ENCODE results near the gene UNC5B.
"Not testable (repeated sequence)": the region's sequence is repeated elsewhere in the genome, so short reads cannot be mapped to it uniquely, and the experiment has no call there.

DNA sequence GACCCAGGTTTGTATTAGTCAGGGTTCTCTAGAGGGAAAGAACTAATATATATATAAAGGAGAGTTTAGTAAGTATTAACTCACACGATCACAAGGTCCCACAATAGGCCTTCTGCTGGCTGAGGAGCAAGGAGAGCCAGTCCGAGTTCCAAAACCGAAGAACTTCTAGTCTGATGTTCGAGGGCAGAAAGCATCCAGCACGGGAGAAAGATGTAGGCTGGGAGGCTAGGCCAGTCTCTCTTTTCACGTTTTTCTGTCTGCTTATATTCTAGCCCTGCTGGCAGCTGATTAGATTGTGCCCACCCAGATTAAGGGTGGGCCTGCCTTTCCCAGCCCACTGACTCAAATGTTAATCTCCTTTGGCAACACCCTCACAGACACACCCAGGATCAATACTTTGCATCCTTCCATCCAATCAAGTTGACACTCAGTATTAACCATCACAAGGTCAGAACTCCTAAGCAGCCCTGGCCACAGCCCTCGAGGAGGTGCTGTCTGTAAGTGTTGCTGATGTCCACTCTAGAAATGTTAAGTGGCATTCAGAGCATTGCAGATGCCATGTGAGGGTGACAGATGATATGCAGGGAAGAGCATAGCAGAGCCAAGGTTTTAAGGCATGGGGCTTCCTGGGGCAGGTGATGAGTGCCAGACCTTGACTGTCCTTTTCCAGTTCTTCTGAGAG is 7.0 kb downstream of the UNC5B start:
- TF ChIP-seq, protein P1, sequence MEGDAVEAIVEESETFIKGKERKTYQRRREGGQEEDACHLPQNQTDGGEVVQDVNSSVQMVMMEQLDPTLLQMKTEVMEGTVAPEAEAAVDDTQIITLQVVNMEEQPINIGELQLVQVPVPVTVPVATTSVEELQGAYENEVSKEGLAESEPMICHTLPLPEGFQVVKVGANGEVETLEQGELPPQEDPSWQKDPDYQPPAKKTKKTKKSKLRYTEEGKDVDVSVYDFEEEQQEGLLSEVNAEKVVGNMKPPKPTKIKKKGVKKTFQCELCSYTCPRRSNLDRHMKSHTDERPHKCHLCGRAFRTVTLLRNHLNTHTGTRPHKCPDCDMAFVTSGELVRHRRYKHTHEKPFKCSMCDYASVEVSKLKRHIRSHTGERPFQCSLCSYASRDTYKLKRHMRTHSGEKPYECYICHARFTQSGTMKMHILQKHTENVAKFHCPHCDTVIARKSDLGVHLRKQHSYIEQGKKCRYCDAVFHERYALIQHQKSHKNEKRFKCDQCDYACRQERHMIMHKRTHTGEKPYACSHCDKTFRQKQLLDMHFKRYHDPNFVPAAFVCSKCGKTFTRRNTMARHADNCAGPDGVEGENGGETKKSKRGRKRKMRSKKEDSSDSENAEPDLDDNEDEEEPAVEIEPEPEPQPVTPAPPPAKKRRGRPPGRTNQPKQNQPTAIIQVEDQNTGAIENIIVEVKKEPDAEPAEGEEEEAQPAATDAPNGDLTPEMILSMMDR (IDR thresholded peaks at IDR 0.05) = not testable (repeated sequence)
- not testable (repeated sequence) for TF ChIP-seq POLR2AphosphoS5, POLR2A (IDR thresholded peaks at IDR 0.05)

All from sigmoid colon (tissue), 4 donors.